ENCODE data around the gene TMEM52. TPM values are rescaled to one million over a fixed set of nuclear protein-coding genes. Genes with fewer than 3 reads are reported as not detected.

The TMEM52 gene
- total and polyA plus RNA-seq, 2 donors (not counting 3 experiments of a cell fraction or from before 2014, with no cell fraction given) = 1.6 to 1.7 TPM

- Histone ChIP-seq H3K36me3 (ENCODE audit: control insufficient read depth in 2 of 2, extremely low read depth in 1 of 2, insufficient read depth in 2 of 2, low read length in 2 of 2) (no peaks in the 10 kb centered on the region), H3K9me3 (replicated peaks; ENCODE audit: control insufficient read depth, insufficient read depth, low read length) (no peaks in the 10 kb centered on the region), H3K79me2 (ENCODE audit: control insufficient read depth, insufficient read depth, low read length) (no peaks in the 10 kb centered on the region), H4K20me1 (replicated peaks; ENCODE audit: control insufficient read depth, extremely low read depth, insufficient read depth, low read length) (no peaks in the 10 kb centered on the region), H3K9ac (replicated peaks; ENCODE audit: extremely low read depth, insufficient read depth, low read length) (no peak overlapping the region), H3K27me3 (ENCODE audit: control insufficient read depth in 2 of 2, insufficient read depth in 2 of 2, low read length in 2 of 2) (peaks cover 3% of the 10 kb centered on the region in 2 experiments), H3K9me1 (replicated peaks; ENCODE audit: control insufficient read depth, extremely low read depth, insufficient read depth, low read length) (no peaks in the 10 kb centered on the region), H3K4me1 (ENCODE audit: control insufficient read depth, extremely low read depth, insufficient read depth, low read length) (no peaks in the 10 kb centered on the region), H3K4me3 (replicated peaks in 1 of 3; ENCODE audit: insufficient read depth in 1 of 3, low read depth in 1 of 3, low read length in 3 of 3) (no peak overlapping the region), H3K27ac (ENCODE audit: insufficient read depth, low read depth, low read length) (no peak overlapping the region), H3K4me2 (ENCODE audit: insufficient read depth, low read length) (no peak overlapping the region), H2AFZ (ENCODE audit: low read depth, low read length) (no peak overlapping the region)
- intact Hi-C loops (cut with micrococcal nuclease) = no loop called here
- CTCF ChIA-PET = interaction anchor here (5.7 kb wide), 1 partner anchor 83 kb away, joined by 108 read pairs; no protein-coding TSS in a partner anchor
- TF ChIP-seq CTCF (IDR thresholded peaks at IDR 0.05; ENCODE audit: extremely low read depth in 1 of 2, insufficient read depth in 1 of 2, low read depth in 1 of 2, low read length in 2 of 2) (no peak), EZH2 (IDR thresholded peaks at IDR 0.05; ENCODE audit: borderline replicate concordance, low read depth, low read length, severe bottlenecking) (no peak), POLR2A (IDR thresholded peaks at IDR 0.05; ENCODE audit: low read depth, low read length) (no peak), POLR2AphosphoS5 (IDR thresholded peaks at IDR 0.05; ENCODE audit: insufficient read depth, low read depth, low read length) (no peak), GATA2 (IDR thresholded peaks at IDR 0.05; ENCODE audit: insufficient read depth, insufficient read length, low read depth, low read length) (no peak), JUN (IDR thresholded peaks at IDR 0.05; ENCODE audit: borderline replicate concordance, insufficient read depth, insufficient read length, low read depth) (no peak)
- no TSS peak for BruUV-seq (replicated peaks)
- DNase-seq (ENCODE audit: low read depth, low spot score) = no peak
- dilution Hi-C loops (cut with MboI; ENCODE audit: extremely low pct_ligation_motif_present, low sequenced_read_pairs) = no loop called here
- FAIRE-seq = no peak
- POLR2A ChIA-PET = no interaction called here
Observed at GRCh38 chr1:1962752-1963151, 43.7 kb upstream of the TMEM52 start.
